Measurements from ENCODE around the gene FLNA. TPM values are rescaled to one million over a fixed set of nuclear protein-coding genes. Genes with fewer than 3 reads are reported as not detected.

FLNA gene
- total and polyA plus RNA-seq, 7 experiments from 2014 or later: 96.0 to 1,423 (median 462) TPM

GRCh38 chrX:154353172-154353843, 21.1 kb downstream of the FLNA start:
- H3K9me3 ChIP-seq (ENCODE audit: control insufficient read depth in 2 of 3, low read length in 3 of 3): no peaks in the 10 kb centered on the region
- H3K36me3 Mint-ChIP-seq: peaks cover 0 to 3% (median 0%) of the 10 kb centered on the region in 5 donors
- ATAC-seq (no peak), DNase-seq (no peak)
- H3K27me3 Mint-ChIP-seq: no peaks in the 10 kb centered on the region
- ChIA-PET CTCF (no interaction called here), POLR2A (no interaction called here)
- no peak overlapping the region for H3K4me3 Mint-ChIP-seq
- H3K27me3 ChIP-seq (ENCODE audit: control insufficient read depth in 2 of 2, insufficient read depth in 2 of 2, low read length in 2 of 2): no peaks in the 10 kb centered on the region
- intact Hi-C loops (cut with micrococcal nuclease): no loop called here
- peaks cover 12 to 97% (median 15%) of the 10 kb centered on the region in 3 experiments for H3K36me3 ChIP-seq (ENCODE audit: control insufficient read depth in 2 of 3, insufficient read depth in 3 of 3, low read length in 3 of 3)
- no peak overlapping the region for H3K4me3 ChIP-seq (ENCODE audit: low read length)
- peaks cover 6 to 32% (median 18%) of the 10 kb centered on the region in 7 donors for H3K4me1 Mint-ChIP-seq
- H3K4me1 ChIP-seq (ENCODE audit: control insufficient read depth in 2 of 2, insufficient read depth in 2 of 2, low read length in 2 of 2): peaks cover 29 to 78% of the 10 kb centered on the region in 2 donors
- H3K27ac Mint-ChIP-seq: peak overlapping the region in 2 of 9 donors; percentile 12 to 25
- H3K9me3 Mint-ChIP-seq: no peaks in the 10 kb centered on the region
- H3K27ac ChIP-seq (ENCODE audit: low read depth, low read length): no peak overlapping the region

- Histone ChIP-seq H3K27me3 (ENCODE audit: control insufficient read depth in 2 of 2, insufficient read depth in 2 of 2, low read length in 2 of 2) (no peaks in the 10 kb centered on the region), H3K4me1 (ENCODE audit: control insufficient read depth in 2 of 2, insufficient read depth in 2 of 2, low read length in 2 of 2) (peaks cover 31 to 78% of the 10 kb centered on the region in 2 donors), H3K9me3 (ENCODE audit: control insufficient read depth in 2 of 3, low read length in 3 of 3) (no peaks in the 10 kb centered on the region), H3K27ac (ENCODE audit: low read depth, low read length) (peak overlapping the region; percentile 66), H3K4me3 (ENCODE audit: low read length) (no peak overlapping the region), H3K36me3 (ENCODE audit: control insufficient read depth in 2 of 3, insufficient read depth in 3 of 3, low read length in 3 of 3) (peaks cover 7 to 90% (median 12%) of the 10 kb centered on the region in 3 experiments)
- H3K4me3 Mint-ChIP-seq: peak overlapping the region in 4 of 10 donors; percentile 21 to 66 (median 40)
- ATAC-seq: no peak
- ChIA-PET CTCF (no interaction called here), POLR2A (interaction anchor here (5.8 kb wide), 1 partner anchor 17 kb away, joined by 45 read pairs; no protein-coding TSS in a partner anchor)
- H3K4me1 Mint-ChIP-seq: peaks cover 7 to 38% (median 22%) of the 10 kb centered on the region in 7 donors
- no peaks in the 10 kb centered on the region for H3K27me3 Mint-ChIP-seq
- H3K36me3 Mint-ChIP-seq: peaks cover 0 to 3% (median 0%) of the 10 kb centered on the region in 5 donors
- DNase-seq: no peak
- intact Hi-C loops (cut with micrococcal nuclease): no loop called here
- H3K9me3 Mint-ChIP-seq: no peaks in the 10 kb centered on the region
- peak overlapping the region in 5 of 9 donors; percentile 49 to 88 (median 70) for H3K27ac Mint-ChIP-seq
Measured at GRCh38 chrX:154352466-154352865, 22.0 kb downstream of the FLNA start.

GRCh38 chrX:154352012-154352401, 22.4 kb downstream of the FLNA start:
- Histone ChIP-seq H3K27me3 (ENCODE audit: control insufficient read depth in 2 of 2, insufficient read depth in 2 of 2, low read length in 2 of 2) (no peaks in the 10 kb centered on the region), H3K4me3 (ENCODE audit: low read length) (no peak overlapping the region), H3K4me1 (ENCODE audit: control insufficient read depth in 2 of 2, insufficient read depth in 2 of 2, low read length in 2 of 2) (peaks cover 33 to 78% of the 10 kb centered on the region in 2 donors), H3K27ac (ENCODE audit: low read depth, low read length) (peak overlapping the region; percentile 66), H3K9me3 (ENCODE audit: control insufficient read depth in 2 of 3, low read length in 3 of 3) (no peaks in the 10 kb centered on the region), H3K36me3 (ENCODE audit: control insufficient read depth in 2 of 3, insufficient read depth in 3 of 3, low read length in 3 of 3) (peaks cover 5 to 86% (median 12%) of the 10 kb centered on the region in 3 experiments)
- Mint-ChIP-seq H3K27me3 (no peaks in the 10 kb centered on the region), H3K27ac (peak overlapping the region in 8 of 9 donors; percentile 59 to 88 (median 68)), H3K4me1 (peaks cover 12 to 43% (median 27%) of the 10 kb centered on the region in 7 donors), H3K36me3 (peaks cover 0 to 4% (median 0%) of the 10 kb centered on the region in 5 donors), H3K9me3 (no peaks in the 10 kb centered on the region), H3K4me3 (peak overlapping the region in 5 of 10 donors; percentile 8 to 68 (median 57))
- ChIA-PET CTCF (no interaction called here), POLR2A (interaction anchor here (5.8 kb wide), 1 partner anchor 17 kb away, joined by 45 read pairs; no protein-coding TSS in a partner anchor)
- intact Hi-C loops (cut with micrococcal nuclease): no loop called here
- ATAC-seq: no peak
- DNase-seq: no peak

- ChIA-PET POLR2A (interaction anchor here (0.6 to 5.8 kb wide), 3 partner anchors 14 to 384 kb away, joined by 3 to 45 read pairs (median 8); no protein-coding TSS in a partner anchor), CTCF (no interaction called here)
- H3K4me1 Mint-ChIP-seq: peaks cover 12 to 42% (median 27%) of the 10 kb centered on the region in 7 donors
- no peaks in the 10 kb centered on the region for H3K27me3 ChIP-seq (ENCODE audit: control insufficient read depth in 2 of 2, insufficient read depth in 2 of 2, low read length in 2 of 2)
- H3K4me3 Mint-ChIP-seq: peak overlapping the region in 7 of 10 donors; percentile 20 to 68 (median 47)
- ATAC-seq (peak; percentile 48), DNase-seq (peak in 2 of 9 donors; percentile 48 to 49)
- no peaks in the 10 kb centered on the region for H3K9me3 ChIP-seq (ENCODE audit: control insufficient read depth in 2 of 3, low read length in 3 of 3)
- H3K27ac Mint-ChIP-seq: peak overlapping the region; percentile 32 to 88 (median 66)
- peaks cover 33 to 75% of the 10 kb centered on the region in 2 donors for H3K4me1 ChIP-seq (ENCODE audit: control insufficient read depth in 2 of 2, insufficient read depth in 2 of 2, low read length in 2 of 2)
- H3K27me3 Mint-ChIP-seq: no peaks in the 10 kb centered on the region
- intact Hi-C loops (cut with micrococcal nuclease): no loop called here
- peak overlapping the region; percentile 66 for H3K27ac ChIP-seq (ENCODE audit: low read depth, low read length)
- H3K9me3 Mint-ChIP-seq: no peaks in the 10 kb centered on the region
- peaks cover 0 to 4% (median 0%) of the 10 kb centered on the region in 5 donors for H3K36me3 Mint-ChIP-seq
- H3K4me3 ChIP-seq (ENCODE audit: low read length): no peak overlapping the region
- H3K36me3 ChIP-seq (ENCODE audit: control insufficient read depth in 2 of 3, insufficient read depth in 3 of 3, low read length in 3 of 3): peaks cover 5 to 80% (median 8%) of the 10 kb centered on the region in 3 experiments
Measured at GRCh38 chrX:154351183-154352011, 23.0 kb downstream of the FLNA start.

- DNase-seq: no peak
- Histone ChIP-seq H3K9me3 (ENCODE audit: control insufficient read depth in 2 of 3, low read length in 3 of 3) (no peaks in the 10 kb centered on the region), H3K27ac (ENCODE audit: low read depth, low read length) (peak overlapping the region; percentile 66), H3K4me3 (ENCODE audit: low read length) (no peak overlapping the region), H3K36me3 (ENCODE audit: control insufficient read depth in 2 of 3, insufficient read depth in 3 of 3, low read length in 3 of 3) (peaks cover 5 to 72% (median 8%) of the 10 kb centered on the region in 3 experiments), H3K27me3 (ENCODE audit: control insufficient read depth in 2 of 2, insufficient read depth in 2 of 2, low read length in 2 of 2) (no peaks in the 10 kb centered on the region), H3K4me1 (ENCODE audit: control insufficient read depth in 2 of 2, insufficient read depth in 2 of 2, low read length in 2 of 2) (peaks cover 33 to 75% of the 10 kb centered on the region in 2 donors)
- CTCF ChIA-PET: no interaction called here
- peak overlapping the region in 5 of 10 donors; percentile 9 to 68 (median 43) for H3K4me3 Mint-ChIP-seq
- POLR2A ChIA-PET: interaction anchor here (0.6 to 5.8 kb wide), 5 partner anchors 11 to 383 kb away, joined by 3 to 45 read pairs (median 8); no protein-coding TSS in a partner anchor
- ATAC-seq: no peak
- peak overlapping the region in 8 of 9 donors; percentile 46 to 88 (median 60) for H3K27ac Mint-ChIP-seq
- peaks cover 0 to 3% (median 0%) of the 10 kb centered on the region in 5 donors for H3K36me3 Mint-ChIP-seq
- H3K9me3 Mint-ChIP-seq: no peaks in the 10 kb centered on the region
- no peaks in the 10 kb centered on the region for H3K27me3 Mint-ChIP-seq
- intact Hi-C loops (cut with micrococcal nuclease): no loop called here
- peaks cover 12 to 41% (median 25%) of the 10 kb centered on the region in 7 donors for H3K4me1 Mint-ChIP-seq
Measured at GRCh38 chrX:154350429-154351182, 23.8 kb downstream of the FLNA start.

GRCh38 chrX:154349979-154350378, 24.5 kb downstream of the FLNA start:
- no peaks in the 10 kb centered on the region for H3K9me3 ChIP-seq (ENCODE audit: control insufficient read depth in 2 of 3, low read length in 3 of 3)
- ChIA-PET POLR2A (interaction anchor here (0.9 to 5.8 kb wide), 5 partner anchors 12 to 30 kb away, joined by 3 to 45 read pairs (median 8); no protein-coding TSS in a partner anchor), CTCF (no interaction called here)
- H3K4me3 ChIP-seq (ENCODE audit: low read length): no peak overlapping the region
- ATAC-seq (no peak), DNase-seq (no peak)
- Mint-ChIP-seq H3K9me3 (no peaks in the 10 kb centered on the region), H3K27me3 (no peaks in the 10 kb centered on the region), H3K27ac (peak overlapping the region in 5 of 9 donors; percentile 26 to 88 (median 51)), H3K4me3 (no peak overlapping the region), H3K36me3 (peaks cover 0 to 3% (median 0%) of the 10 kb centered on the region in 5 donors), H3K4me1 (peaks cover 12 to 41% (median 25%) of the 10 kb centered on the region in 7 donors)
- H3K27me3 ChIP-seq (ENCODE audit: control insufficient read depth in 2 of 2, insufficient read depth in 2 of 2, low read length in 2 of 2): no peaks in the 10 kb centered on the region
- H3K4me1 ChIP-seq (ENCODE audit: control insufficient read depth in 2 of 2, insufficient read depth in 2 of 2, low read length in 2 of 2): peaks cover 33 to 74% of the 10 kb centered on the region in 2 donors
- intact Hi-C loops (cut with micrococcal nuclease): no loop called here
- peaks cover 5 to 66% (median 8%) of the 10 kb centered on the region in 3 experiments for H3K36me3 ChIP-seq (ENCODE audit: control insufficient read depth in 2 of 3, insufficient read depth in 3 of 3, low read length in 3 of 3)
- peak overlapping the region; percentile 66 for H3K27ac ChIP-seq (ENCODE audit: low read depth, low read length)
